Measurements from ENCODE around the gene ABCA1.
"Not testable (repeated sequence)": the region's sequence is repeated elsewhere in the genome, so short reads cannot be mapped to it uniquely, and the experiment has no call there.

Gene ABCA1

GRCh38 chr9:104948277-104948676 lies 20.3 kb upstream of the ABCA1 start:
- DNase-seq = no peak

GRCh38 chr9:104944871-104945270 lies 16.9 kb upstream of the ABCA1 start:
- DNase-seq = no peak

GRCh38 chr9:104944356-104944755 lies 16.4 kb upstream of the ABCA1 start:
- no peak for DNase-seq

- DNase-seq = no peak
Observed at GRCh38 chr9:104941597-104941996, 13.6 kb upstream of the ABCA1 start.

GRCh38 chr9:104936291-104936690 lies 8.3 kb upstream of the ABCA1 start:
- no peak for DNase-seq

GRCh38 chr9:104935501-104935810 lies 7.5 kb upstream of the ABCA1 start:
- DNase-seq = not testable (repeated sequence)

GRCh38 chr9:104934691-104935500 lies 6.9 kb upstream of the ABCA1 start:
- no peak for DNase-seq

- not testable (repeated sequence) for DNase-seq
Observed at GRCh38 chr9:104933091-104933490, 5.1 kb upstream of the ABCA1 start.

- DNase-seq = no peak
Observed at GRCh38 chr9:104931256-104931655, 3.3 kb upstream of the ABCA1 start.

GRCh38 chr9:104927216-104927911 lies 591 bp downstream of the ABCA1 start:
- peak in 1 of 4 experiments; percentile 11 for DNase-seq

GRCh38 chr9:104923740-104924139 lies 4.2 kb downstream of the ABCA1 start:
- no peak for DNase-seq

GRCh38 chr9:104923289-104923688 lies 4.7 kb downstream of the ABCA1 start:
- no peak for DNase-seq

- not testable (repeated sequence) for DNase-seq
Observed at GRCh38 chr9:104922748-104923147, 5.2 kb downstream of the ABCA1 start.

GRCh38 chr9:104921067-104921741 lies 6.8 kb downstream of the ABCA1 start:
- DNase-seq = no peak

GRCh38 chr9:104915753-104916152 lies 12.2 kb downstream of the ABCA1 start:
- DNase-seq = no peak

- no peak for DNase-seq
Observed at GRCh38 chr9:104915049-104915448, 12.9 kb downstream of the ABCA1 start.

- no peak for DNase-seq
Observed at GRCh38 chr9:104914466-104914865, 13.5 kb downstream of the ABCA1 start.

- no peak for DNase-seq
Observed at GRCh38 chr9:104912606-104913005, 15.3 kb downstream of the ABCA1 start.

GRCh38 chr9:104911032-104911607 lies 16.8 kb downstream of the ABCA1 start:
- no peak for DNase-seq

- DNase-seq = no peak
Observed at GRCh38 chr9:104907278-104907951, 20.5 kb downstream of the ABCA1 start.

GRCh38 chr9:104906441-104907277 lies 21.3 kb downstream of the ABCA1 start:
- no peak for DNase-seq

- DNase-seq = no peak
Observed at GRCh38 chr9:104905931-104906330, 22.0 kb downstream of the ABCA1 start.

Data from activated naive CD4-positive, alpha-beta T cell (primary cell).